NT2/D1 (cell line): Measurements from ENCODE around the gene CD47.

Experiments
- DNase-seq: peaks from one replicate; pipeline ENCODE4 v3.0.0-alpha.2; 2011; ENCODE audit warnings: low read depth, low spot score
- H3K27me3 ChIP-seq: 2 replicates; pipeline ENCODE4 v1.6.0; 2011; ENCODE audit warnings: mild to moderate bottlenecking; ENCODE audit not compliant: insufficient read length, insufficient read depth
- H3K36me3 ChIP-seq: 2 replicates; pipeline ENCODE4 v1.6.1; 2011; ENCODE audit warnings: mild to moderate bottlenecking, low read length, mixed read lengths; ENCODE audit not compliant: insufficient read depth, insufficient read length
- H3K4me1 ChIP-seq: 2 replicates; pipeline ENCODE4 v1.5.1; 2011; ENCODE audit not compliant: insufficient read depth, insufficient read length
- H3K4me3 ChIP-seq: 2 replicates; pipeline ENCODE4 v1.5.1; 2011; ENCODE audit warnings: low read depth; ENCODE audit not compliant: insufficient read length
- H3K9ac ChIP-seq: 2 replicates; pipeline ENCODE4 v1.6.0; 2011; ENCODE audit warnings: low read depth; ENCODE audit not compliant: insufficient read length
- H3K9me3 ChIP-seq: 2 replicates; pipeline ENCODE4 v1.5.1; 2011; ENCODE audit warnings: mild to moderate bottlenecking, low read length; ENCODE audit not compliant: insufficient read depth
- SUZ12 ChIP-seq: IDR thresholded peaks from 2 replicates; pipeline ENCODE4 v1.6.1; 2011; ENCODE audit not compliant: insufficient read length, insufficient read depth; ENCODE audit errors: extremely low read depth
- YY1 ChIP-seq: IDR thresholded peaks from 2 replicates; pipeline ENCODE4 v1.6.1; 2011; ENCODE audit not compliant: insufficient read length, insufficient read depth
- ZNF274 ChIP-seq: IDR thresholded peaks from 2 replicates; pipeline ENCODE4 v1.6.1; 2011; ENCODE audit warnings: mild to moderate bottlenecking, low read depth, low read length

CD47 gene

GRCh38 chr3:108117241-108117775 is 26.5 kb upstream of the CD47 start:
- no peak for DNase-seq
- H3K4me1 ChIP-seq: no peaks in the 10 kb centered on the region
- TF ChIP-seq SUZ12: no peak
- TF ChIP-seq ZNF274: no peak
- no peak for TF ChIP-seq YY1

GRCh38 chr3:108114423-108115065 is 23.7 kb upstream of the CD47 start:
- Histone ChIP-seq H3K9me3 (no peaks in the 10 kb centered on the region), H3K36me3 (no peaks in the 10 kb centered on the region), H3K4me1 (no peaks in the 10 kb centered on the region), H3K4me3 (no peak overlapping the region), H3K27me3 (no peaks in the 10 kb centered on the region), H3K9ac (no peak overlapping the region)
- DNase-seq: no peak
- no peak for TF ChIP-seq SUZ12
- no peak for TF ChIP-seq YY1
- no peak for TF ChIP-seq ZNF274

More at GRCh38 chr3:108117241-108117775, 26.5 kb upstream of the CD47 start:
- no peaks in the 10 kb centered on the region for H3K9me3 ChIP-seq
- H3K36me3 ChIP-seq: no peaks in the 10 kb centered on the region
- no peaks in the 10 kb centered on the region for H3K27me3 ChIP-seq
- no peak overlapping the region for H3K4me3 ChIP-seq
- no peak overlapping the region for H3K9ac ChIP-seq

- Histone ChIP-seq H3K27me3 (no peaks in the 10 kb centered on the region), H3K9me3 (no peaks in the 10 kb centered on the region), H3K36me3 (no peaks in the 10 kb centered on the region), H3K4me1 (no peaks in the 10 kb centered on the region), H3K9ac (no peak overlapping the region), H3K4me3 (no peak overlapping the region)
- TF ChIP-seq SUZ12 (no peak), YY1 (no peak), ZNF274 (no peak)
- DNase-seq: no peak
Observed at GRCh38 chr3:108113975-108114374, 23.1 kb upstream of the CD47 start.

GRCh38 chr3:108110934-108111333 is 20.1 kb upstream of the CD47 start:
- TF ChIP-seq YY1 (no peak), SUZ12 (no peak), ZNF274 (no peak)
- H3K36me3 ChIP-seq: no peaks in the 10 kb centered on the region

GRCh38 chr3:108108416-108108815 is 17.6 kb upstream of the CD47 start:
- Histone ChIP-seq H3K27me3 (no peaks in the 10 kb centered on the region), H3K4me1 (no peaks in the 10 kb centered on the region), H3K4me3 (no peak overlapping the region), H3K36me3 (no peaks in the 10 kb centered on the region), H3K9me3 (no peaks in the 10 kb centered on the region), H3K9ac (no peak overlapping the region)
- no peak for TF ChIP-seq YY1
- no peak for TF ChIP-seq SUZ12
- no peak for TF ChIP-seq ZNF274
- DNase-seq: no peak

More at GRCh38 chr3:108110934-108111333, 20.1 kb upstream of the CD47 start:
- Histone ChIP-seq H3K4me1 (no peaks in the 10 kb centered on the region), H3K9me3 (no peaks in the 10 kb centered on the region), H3K9ac (no peak overlapping the region), H3K27me3 (no peaks in the 10 kb centered on the region), H3K4me3 (no peak overlapping the region)
- no peak for DNase-seq

- no peak for TF ChIP-seq ZNF274
- TF ChIP-seq SUZ12: no peak
- H3K4me1 ChIP-seq: no peaks in the 10 kb centered on the region
- H3K9me3 ChIP-seq: no peaks in the 10 kb centered on the region
- no peak overlapping the region for H3K4me3 ChIP-seq
- no peaks in the 10 kb centered on the region for H3K36me3 ChIP-seq
- H3K27me3 ChIP-seq: no peaks in the 10 kb centered on the region
- DNase-seq: no peak
- H3K9ac ChIP-seq: no peak overlapping the region
Observed at GRCh38 chr3:108106449-108106848, 15.6 kb upstream of the CD47 start.

GRCh38 chr3:108106031-108106430 is 15.2 kb upstream of the CD47 start:
- Histone ChIP-seq H3K27me3 (no peaks in the 10 kb centered on the region), H3K9ac (no peak overlapping the region), H3K36me3 (no peaks in the 10 kb centered on the region), H3K4me1 (no peaks in the 10 kb centered on the region), H3K4me3 (no peak overlapping the region), H3K9me3 (no peaks in the 10 kb centered on the region)
- TF ChIP-seq SUZ12 (no peak), YY1 (no peak), ZNF274 (no peak)
- DNase-seq: no peak
